Naive thymus-derived CD4-positive, alpha-beta T cell (primary cell): Measurements from ENCODE around the gene SCCPDH. TPM values are rescaled to one million over a fixed set of nuclear protein-coding genes. Genes with fewer than 3 reads are reported as not detected.

Experiments
- ATAC-seq: fragments of 150-1000 bp; cut with Tn5 transposase; 2 replicates; pipeline ENCODE4 v1.10.0; 2021; ENCODE audit warnings: mild to moderate bottlenecking, moderate library complexity
- CTCF ChIA-PET: fragments of 350-600 bp; sonication (Branson Sonifier 250); formaldehyde crosslinking; loops from one replicate; lab custom pipeline; 2021; ENCODE audit warnings: antibody characterized with exemption; lab: Charles Lee
- POLR2A ChIA-PET: fragments of 350-600 bp; sonication (Branson Sonifier 250); formaldehyde crosslinking; loops from one replicate; lab custom pipeline; 2021; ENCODE audit warnings: antibody characterized with exemption, inconsistent platforms; lab: Charles Lee
- DNase-seq, 9 donors: peaks; one replicate each; pipeline versions ENCODE4 v3.0.0 to v3.0.0-alpha.2; 2020 to 2022; ENCODE audit warnings: mixed read lengths in 1 of 9
- H3K27ac ChIP-seq: one replicate; pipeline ENCODE4 v1.7.0; 2013; ENCODE audit warnings: mild to moderate bottlenecking, low read depth, low read length, moderate library complexity
- H3K27me3 ChIP-seq, 2 donors: one replicate each; pipeline ENCODE4 v1.7.0; 2013; ENCODE audit warnings: low read length in 2 of 2, mild to moderate bottlenecking in 2 of 2, moderate library complexity in 2 of 2; ENCODE audit not compliant: control insufficient read depth in 2 of 2, insufficient read depth in 2 of 2
- H3K36me3 ChIP-seq, 3 experiments: 1 replicate in 2 of 3; 2 replicates in 1 of 3; pipeline ENCODE4 v1.7.0; 2013; ENCODE audit warnings: low read length in 3 of 3, mild to moderate bottlenecking in 3 of 3, moderate library complexity in 1 of 3; ENCODE audit not compliant: insufficient read depth in 3 of 3, control insufficient read depth in 2 of 3
- H3K4me1 ChIP-seq, 2 donors: one replicate each; pipeline ENCODE4 v1.7.0; 2013; ENCODE audit warnings: low read length in 2 of 2, mild to moderate bottlenecking in 2 of 2, moderate library complexity in 1 of 2; ENCODE audit not compliant: control insufficient read depth in 2 of 2, insufficient read depth in 2 of 2
- H3K4me3 ChIP-seq: 2 replicates; pipeline ENCODE4 v1.7.0; 2013; ENCODE audit warnings: mild to moderate bottlenecking, low read length
- H3K9me3 ChIP-seq, 3 experiments: 1 replicate in 2 of 3; 2 replicates in 1 of 3; pipeline ENCODE4 v1.7.0; 2013; ENCODE audit warnings: low read length in 3 of 3; ENCODE audit not compliant: control insufficient read depth in 2 of 3
- H3K27ac Mint-ChIP-seq, 9 donors: one replicate each; pipeline ENCODE4 v1.8.0; 2020 to 2022; ENCODE audit warnings: mixed read lengths in 9 of 9, mild to moderate bottlenecking in 8 of 9, moderate library complexity in 5 of 9, inconsistent platforms in 2 of 9
- H3K27me3 Mint-ChIP-seq, 5 donors: one replicate each; pipeline ENCODE4 v1.8.0; 2021 to 2022; ENCODE audit warnings: mixed read lengths in 5 of 5, mild to moderate bottlenecking in 1 of 5
- H3K36me3 Mint-ChIP-seq, 5 donors: one replicate each; pipeline ENCODE4 v1.8.0; 2020 to 2022; ENCODE audit warnings: mixed read lengths in 5 of 5, mild to moderate bottlenecking in 3 of 5, inconsistent platforms in 1 of 5
- H3K4me1 Mint-ChIP-seq, 7 donors: one replicate each; pipeline ENCODE4 v1.8.0; 2020 to 2022; ENCODE audit warnings: mixed read lengths in 7 of 7, mild to moderate bottlenecking in 3 of 7, inconsistent platforms in 1 of 7
- H3K4me3 Mint-ChIP-seq, 10 donors: one replicate each; pipeline ENCODE4 v1.8.0; 2020 to 2022; ENCODE audit warnings: mild to moderate bottlenecking in 10 of 10, mixed read lengths in 10 of 10, moderate library complexity in 6 of 10, inconsistent platforms in 2 of 10
- H3K9me3 Mint-ChIP-seq, 11 donors: one replicate each; pipeline ENCODE4 v1.8.0; 2020 to 2022; ENCODE audit warnings: mixed read lengths in 11 of 11, mild to moderate bottlenecking in 4 of 11, inconsistent platforms in 1 of 11, moderate library complexity in 1 of 11
- intact Hi-C, 2 donors: fragments of 100-400 bp; cut with micrococcal nuclease; formaldehyde crosslinking; loops; one replicate each; pipeline ENCODE4 v1.15.1; 2023
- polyA plus RNA-seq, 2 donors: library from polyadenylated mRNA; unstranded; fragments of 300-500 nt; fragmentation: Illumina TruSeq; gene quantifications; one replicate each; pipeline ENCODE4 v1.2.3, GENCODE V29; 2021
- total RNA-seq, 6 experiments: library from RNA in 5 of 6; stranded (reverse) in 5 of 6; gene quantifications; 1 replicate in 5 of 6; 2 replicates in 1 of 6; pipeline ENCODE4 v1.2.3 and lab custom pipeline; 2021 to 2026

The SCCPDH gene
- total and polyA plus RNA-seq, 7 experiments from 2014 or later, result 3.5 to 14.5 (median 5.3) TPM

GRCh38 chr1:246699095-246699735 lies 25.0 kb upstream of the SCCPDH start:
- DNase-seq (peak; percentile 48 to 81 (median 74)), ATAC-seq (peak; percentile 98)
- Mint-ChIP-seq H3K36me3 (no peaks in the 10 kb centered on the region), H3K27ac (peak overlapping the region in 2 of 9 donors; percentile 13 to 39), H3K4me1 (peaks cover 0 to 11% (median 7%) of the 10 kb centered on the region in 7 donors), H3K4me3 (peak overlapping the region; percentile 30 to 76 (median 70)), H3K27me3 (peaks cover 0 to 10% (median 0%) of the 10 kb centered on the region in 5 donors), H3K9me3 (peaks cover 0 to 8% (median 2%) of the 10 kb centered on the region in 11 donors)
- no peak overlapping the region for H3K27ac ChIP-seq
- no peaks in the 10 kb centered on the region for H3K4me1 ChIP-seq
- H3K36me3 ChIP-seq, result no peaks in the 10 kb centered on the region
- no peaks in the 10 kb centered on the region for H3K27me3 ChIP-seq
- H3K9me3 ChIP-seq, result no peaks in the 10 kb centered on the region
- ChIA-PET CTCF (interaction anchor here (0.7 kb wide), 2 partner anchors 67 to 118 kb away, joined by 3 to 4 read pairs; no protein-coding TSS in a partner anchor), POLR2A (no interaction called here)
- H3K4me3 ChIP-seq, result peak overlapping the region; percentile 26
- intact Hi-C loops, result loop anchor here (1.0 to 5.0 kb wide), 9 partner anchors 10 to 1547 kb away; partner anchors contain the start of genes CNST (in 2 of the 2), SCCPDH (in 2 of the 2), TFB2M (in 2 of the 2) and KIF26B (in 1 of the 2)

DNA sequence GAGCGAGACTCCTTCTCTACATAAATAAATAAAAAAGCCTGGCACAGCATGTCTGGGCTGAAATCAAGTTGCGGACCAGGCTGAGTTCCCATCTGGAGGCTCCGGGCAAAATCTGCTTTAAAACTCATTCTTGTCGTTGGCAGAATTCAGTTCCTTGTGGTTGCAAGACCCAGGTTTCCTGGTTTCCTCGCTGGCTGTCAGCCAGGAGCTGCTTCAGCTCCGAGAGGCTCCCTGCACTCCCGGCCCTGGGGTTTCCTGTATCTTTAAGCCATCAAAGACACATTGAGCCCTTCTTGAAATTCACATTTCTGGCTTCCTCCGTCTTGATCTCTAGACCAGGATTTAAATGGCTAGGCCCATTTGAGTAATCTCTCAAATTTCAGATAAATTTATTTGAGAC lies 20.6 kb upstream of the SCCPDH start:
- H3K27ac ChIP-seq, result no peak overlapping the region
- peaks cover 0 to 12% (median 7%) of the 10 kb centered on the region in 7 donors for H3K4me1 Mint-ChIP-seq
- no peak overlapping the region for H3K4me3 ChIP-seq
- no peaks in the 10 kb centered on the region for H3K36me3 Mint-ChIP-seq
- H3K27ac Mint-ChIP-seq, result no peak overlapping the region
- no peak overlapping the region for H3K4me3 Mint-ChIP-seq
- intact Hi-C loops, result no loop called here
- ChIA-PET CTCF (no interaction called here), POLR2A (no interaction called here)
- DNase-seq, result no peak
- no peaks in the 10 kb centered on the region for H3K27me3 ChIP-seq
- H3K27me3 Mint-ChIP-seq, result peaks cover 0 to 10% (median 0%) of the 10 kb centered on the region in 5 donors
- no peaks in the 10 kb centered on the region for H3K36me3 ChIP-seq
- ATAC-seq, result no peak
- H3K4me1 ChIP-seq, result no peaks in the 10 kb centered on the region
- H3K9me3 ChIP-seq, result no peaks in the 10 kb centered on the region
- H3K9me3 Mint-ChIP-seq, result no peaks in the 10 kb centered on the region

DNA sequence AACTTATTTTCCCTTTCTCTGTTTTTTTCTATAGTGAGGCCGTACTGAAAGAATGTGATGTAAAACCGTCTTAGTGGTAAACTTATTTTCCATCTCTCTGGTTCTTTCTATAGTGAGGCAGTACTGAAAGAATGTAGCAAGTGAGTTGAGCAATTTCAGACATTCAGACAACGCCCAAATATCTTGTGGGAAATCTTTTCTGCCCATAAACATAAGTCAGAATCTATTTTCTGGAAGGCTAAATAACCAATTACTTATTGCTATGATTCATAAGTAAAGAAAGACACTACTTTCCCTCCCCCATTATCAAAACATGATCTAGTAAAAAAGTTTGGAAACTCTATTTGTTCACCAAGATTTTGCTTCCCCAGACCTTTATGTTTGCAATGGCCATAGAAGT lies 18.8 kb upstream of the SCCPDH start:
- no peak overlapping the region for H3K27ac ChIP-seq
- DNase-seq (no peak), ATAC-seq (no peak)
- CTCF ChIA-PET, result no interaction called here
- H3K4me1 ChIP-seq, result no peaks in the 10 kb centered on the region
- no peaks in the 10 kb centered on the region for H3K9me3 ChIP-seq
- peaks cover 0 to 10% (median 5%) of the 10 kb centered on the region in 5 donors for H3K27me3 Mint-ChIP-seq
- H3K36me3 ChIP-seq, result no peaks in the 10 kb centered on the region
- peaks cover 0 to 10% (median 3%) of the 10 kb centered on the region in 7 donors for H3K4me1 Mint-ChIP-seq
- peaks cover 0 to 4% (median 0%) of the 10 kb centered on the region in 5 donors for H3K36me3 Mint-ChIP-seq
- intact Hi-C loops, result no loop called here
- no peak overlapping the region for H3K4me3 Mint-ChIP-seq
- peaks cover 0 to 8% (median 6%) of the 10 kb centered on the region in 11 donors for H3K9me3 Mint-ChIP-seq
- H3K4me3 ChIP-seq, result no peak overlapping the region
- no peaks in the 10 kb centered on the region for H3K27me3 ChIP-seq
- POLR2A ChIA-PET, result interaction anchor here (0.6 kb wide), 1 partner anchor 37 kb away, joined by 3 read pairs; no protein-coding TSS in a partner anchor
- no peak overlapping the region for H3K27ac Mint-ChIP-seq

GRCh38 chr1:246708166-246708565 lies 16.0 kb upstream of the SCCPDH start:
- no peaks in the 10 kb centered on the region for H3K4me1 ChIP-seq
- no peak for ATAC-seq

GRCh38 chr1:246709196-246709595 lies 15.0 kb upstream of the SCCPDH start:
- Histone ChIP-seq H3K27me3 (no peaks in the 10 kb centered on the region), H3K9me3 (no peaks in the 10 kb centered on the region), H3K4me3 (no peak overlapping the region), H3K27ac (no peak overlapping the region), H3K4me1 (no peaks in the 10 kb centered on the region), H3K36me3 (no peaks in the 10 kb centered on the region)
- Mint-ChIP-seq H3K27ac (no peak overlapping the region), H3K36me3 (peaks cover 0 to 4% (median 2%) of the 10 kb centered on the region in 5 donors), H3K9me3 (peaks cover 0 to 20% (median 6%) of the 10 kb centered on the region in 11 donors), H3K4me1 (peaks cover 0 to 11% (median 3%) of the 10 kb centered on the region in 7 donors), H3K4me3 (no peak overlapping the region), H3K27me3 (peaks cover 0 to 14% (median 9%) of the 10 kb centered on the region in 5 donors)
- CTCF ChIA-PET, result no interaction called here
- ATAC-seq (no peak), DNase-seq (no peak)
- POLR2A ChIA-PET, result no interaction called here
- intact Hi-C loops, result no loop called here

More at GRCh38 chr1:246708166-246708565, 16.0 kb upstream of the SCCPDH start:
- DNase-seq, result no peak
- H3K36me3 ChIP-seq, result no peaks in the 10 kb centered on the region
- Mint-ChIP-seq H3K27me3 (peaks cover 7 to 14% (median 10%) of the 10 kb centered on the region in 5 donors), H3K4me3 (no peak overlapping the region), H3K36me3 (peaks cover 0 to 4% (median 2%) of the 10 kb centered on the region in 5 donors), H3K4me1 (peaks cover 0 to 11% (median 3%) of the 10 kb centered on the region in 7 donors), H3K27ac (no peak overlapping the region), H3K9me3 (peaks cover 0 to 20% (median 6%) of the 10 kb centered on the region in 11 donors)
- no peaks in the 10 kb centered on the region for H3K9me3 ChIP-seq
- no peak overlapping the region for H3K27ac ChIP-seq
- H3K27me3 ChIP-seq, result no peaks in the 10 kb centered on the region
- POLR2A ChIA-PET, result no interaction called here
- CTCF ChIA-PET, result no interaction called here
- H3K4me3 ChIP-seq, result no peak overlapping the region
- intact Hi-C loops, result no loop called here

GRCh38 chr1:246709835-246710234 lies 14.4 kb upstream of the SCCPDH start:
- CTCF ChIA-PET, result no interaction called here
- peaks cover 0 to 20% (median 6%) of the 10 kb centered on the region in 11 donors for H3K9me3 Mint-ChIP-seq

More at GRCh38 chr1:246709835-246710234, 14.4 kb upstream of the SCCPDH start:
- POLR2A ChIA-PET, result no interaction called here
- Histone ChIP-seq H3K9me3 (no peaks in the 10 kb centered on the region), H3K4me3 (no peak overlapping the region), H3K36me3 (no peaks in the 10 kb centered on the region), H3K27me3 (no peaks in the 10 kb centered on the region), H3K4me1 (no peaks in the 10 kb centered on the region), H3K27ac (no peak overlapping the region)
- Mint-ChIP-seq H3K4me1 (peaks cover 0 to 9% (median 3%) of the 10 kb centered on the region in 7 donors), H3K27me3 (peaks cover 0 to 14% (median 9%) of the 10 kb centered on the region in 5 donors), H3K36me3 (peaks cover 0 to 4% (median 2%) of the 10 kb centered on the region in 5 donors), H3K4me3 (no peak overlapping the region), H3K27ac (peak overlapping the region in 1 of 9 donors; percentile 14)
- ATAC-seq (no peak), DNase-seq (no peak)
- intact Hi-C loops, result no loop called here
